ENCODE measurements around the gene RNLS.

GRCh38 chr10:88315755-88316154, 267.4 kb downstream of the RNLS start:
- TF ChIP-seq CTCF (IDR thresholded peaks at IDR 0.05): no peak
- TF ChIP-seq POLR2A (IDR thresholded peaks at IDR 0.05): no peak
